Endothelial cell of umbilical vein (primary cell): ENCODE measurements around the gene ADAM10. TPM values are rescaled to one million over a fixed set of nuclear protein-coding genes. Genes with fewer than 3 reads are reported as not detected.

Experiments used
- BruUV-seq: library from RNA; stranded (reverse); fragments of 400-500 nt; replicated peaks from 2 replicates; lab custom pipeline; 2021; lab: Mats Ljungman, UMichigan
- CTCF ChIA-PET: fragments of 300-600, 350-600 bp; sonication (Branson Sonifier 250); formaldehyde crosslinking; loops from one replicate; lab custom pipeline; 2021; ENCODE audit warnings: antibody characterized with exemption, inconsistent platforms; lab: Charles Lee
- POLR2A ChIA-PET: fragments of 300-600, 350-600 bp; sonication (Branson Sonifier 250); formaldehyde crosslinking; loops from one replicate; lab custom pipeline; 2021; ENCODE audit warnings: antibody characterized with exemption, inconsistent platforms; lab: Charles Lee
- DNase-seq: peaks from one replicate; pipeline ENCODE4 v3.0.0-alpha.2; 2011; ENCODE audit warnings: low read depth, low spot score
- FAIRE-seq: peaks from 2 replicates; lab custom pipeline; 2011; peaks lifted over from hg19 to GRCh38; lab: Jason Lieb, UNC
- H2AFZ ChIP-seq: 2 replicates; pipeline ENCODE4 v1.6.0; 2012; ENCODE audit warnings: low read depth, low read length, control low read depth, inconsistent platforms
- H3K27ac ChIP-seq: 2 replicates; pipeline ENCODE4 v1.5.1; 2011; ENCODE audit warnings: low read depth, mild to moderate bottlenecking, control low read depth, low read length, moderate library complexity; ENCODE audit not compliant: insufficient read depth
- H3K27me3 ChIP-seq, 2 experiments: 2 replicates each; pipeline versions ENCODE4 v1.6.0 to v1.6.1; 2011; ENCODE audit warnings: low read length in 2 of 2, mixed read lengths in 1 of 2; ENCODE audit not compliant: control insufficient read depth in 2 of 2, insufficient read depth in 2 of 2
- H3K36me3 ChIP-seq, 2 experiments: 2 replicates in 1 of 2; 3 replicates in 1 of 2; pipeline ENCODE4 v1.5.1; 2011; ENCODE audit warnings: low read length in 2 of 2, mild to moderate bottlenecking in 1 of 2, moderate library complexity in 1 of 2; ENCODE audit not compliant: control insufficient read depth in 2 of 2, insufficient read depth in 2 of 2; ENCODE audit errors: extremely low read depth in 1 of 2
- H3K4me1 ChIP-seq: 3 replicates; pipeline ENCODE4 v1.5.1; 2011; ENCODE audit warnings: mild to moderate bottlenecking, low read length; ENCODE audit not compliant: control insufficient read depth, insufficient read depth; ENCODE audit errors: extremely low read depth
- H3K4me2 ChIP-seq: 2 replicates; pipeline ENCODE4 v1.6.1; 2011; ENCODE audit warnings: low read length, control low read depth, mixed read lengths; ENCODE audit not compliant: insufficient read depth
- H3K4me3 ChIP-seq, 3 experiments: fragments of 200-600 bp in 1 of 3; sonication (generic), shearing (Covaris generic) in 1 of 3; replicated peaks in 1 of 3; 2 replicates each; pipeline ENCODE4 v1.5.1; 2011 to 2016; ENCODE audit warnings: control low read depth in 3 of 3, low read length in 3 of 3, mild to moderate bottlenecking in 2 of 3, inconsistent platforms in 1 of 3, low read depth in 1 of 3, moderate library complexity in 1 of 3; ENCODE audit not compliant: insufficient read depth in 1 of 3
- H3K79me2 ChIP-seq: 2 replicates; pipeline ENCODE4 v1.6.0; 2012; ENCODE audit warnings: low read length, inconsistent platforms; ENCODE audit not compliant: control insufficient read depth, insufficient read depth
- H3K9ac ChIP-seq: replicated peaks from 2 replicates; pipeline ENCODE3; 2011; ENCODE audit warnings: low read length, control low read depth; ENCODE audit not compliant: insufficient read depth; ENCODE audit errors: extremely low read depth
- H3K9me1 ChIP-seq: replicated peaks from 3 replicates; pipeline ENCODE4 v1.6.0; 2011; ENCODE audit warnings: mild to moderate bottlenecking, low read length; ENCODE audit not compliant: control insufficient read depth, insufficient read depth; ENCODE audit errors: extremely low read depth
- H3K9me3 ChIP-seq: replicated peaks from 2 replicates; pipeline ENCODE4 v1.5.1; 2012; ENCODE audit warnings: low read length, inconsistent platforms; ENCODE audit not compliant: control insufficient read depth, insufficient read depth
- H4K20me1 ChIP-seq: replicated peaks from 2 replicates; pipeline ENCODE3; 2011; ENCODE audit warnings: mild to moderate bottlenecking, low read length; ENCODE audit not compliant: control insufficient read depth, insufficient read depth; ENCODE audit errors: extremely low read depth
- FOS ChIP-seq: IDR thresholded peaks from 2 replicates; pipeline ENCODE4 v1.6.1; 2011; ENCODE audit warnings: mild to moderate bottlenecking, low read length, moderate library complexity, borderline replicate concordance; ENCODE audit not compliant: insufficient read depth
- JUN ChIP-seq: IDR thresholded peaks from 2 replicates; pipeline ENCODE4 v1.6.1; 2011; ENCODE audit warnings: borderline replicate concordance, low read depth; ENCODE audit not compliant: insufficient read length, insufficient read depth
- MYC ChIP-seq: IDR thresholded peaks from one replicate; pipeline ENCODE4 v1.6.1; 2011; ENCODE audit warnings: mild to moderate bottlenecking, low read depth, low read length
- POLR2A ChIP-seq: IDR thresholded peaks from 2 replicates; pipeline ENCODE4 v1.6.1; 2012; ENCODE audit warnings: low read depth, mild to moderate bottlenecking, control low read depth, low read length
- POLR2AphosphoS5 ChIP-seq: IDR thresholded peaks from 2 replicates; pipeline ENCODE4 v1.6.1; 2012; ENCODE audit warnings: low read depth, mild to moderate bottlenecking, control low read depth, low read length, moderate library complexity; ENCODE audit not compliant: insufficient read depth
- dilution Hi-C: fragments of 300-500 bp; cut with MboI; formaldehyde crosslinking; loops from one replicate; pipeline ENCODE4 v1.15.0; 2019; ENCODE audit warnings: low sequenced_read_pairs; ENCODE audit not compliant: extremely low pct_ligation_motif_present
- intact Hi-C: fragments of 100-400 bp; cut with micrococcal nuclease; formaldehyde crosslinking; loops from one replicate; pipeline ENCODE4 v1.10.0; 2022
- polyA plus RNA-seq, 4 experiments: library from polyadenylated mRNA; depleted of rRNA in 3 of 4; stranded (reverse) in 3 of 4; unstranded in 1 of 4; fragments of >200 nt; gene quantifications; 2 replicates each; pipeline versions ENCODE4 v1.2.1 to v1.2.3, GENCODE V29; 2011 to 2012; ENCODE audit warnings: missing spikeins in 1 of 4
- total RNA-seq: library from RNA; stranded (reverse); gene quantifications from 2 replicates; pipeline ENCODE4 v1.2.3, GENCODE V29; 2021
- TF ChIP-seq, protein P1 (sequence below): IDR thresholded peaks from 2 replicates; pipeline ENCODE4 v1.6.1; 2011; ENCODE audit not compliant: insufficient read depth, insufficient read length

The ADAM10 gene
- total and polyA plus RNA-seq, 2 donors (not counting 3 experiments of a cell fraction or from before 2014, with no cell fraction given): 91.3 to 203 TPM

DNA sequence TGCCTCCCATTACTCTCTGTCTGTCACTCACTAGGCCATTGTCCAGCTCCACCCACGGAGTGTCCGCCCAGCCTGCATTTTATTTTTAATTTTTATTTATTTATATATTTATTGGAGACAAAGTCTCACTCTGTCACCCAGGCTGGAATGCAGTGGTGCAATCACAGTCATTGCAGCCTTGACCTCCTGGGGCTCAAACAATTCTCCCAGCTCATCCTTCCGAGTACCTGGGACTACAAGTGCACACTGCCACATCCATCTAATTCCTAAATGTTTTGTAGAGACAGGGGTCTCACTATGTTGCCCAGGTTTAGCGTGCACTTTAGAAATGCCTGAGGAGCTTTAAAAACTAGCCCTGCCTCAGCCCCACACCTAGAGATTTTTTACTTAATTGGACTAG, 176.2 kb downstream of the ADAM10 start:
- BruUV-seq: no TSS peak
- no peaks in the 10 kb centered on the region for H3K9me1 ChIP-seq
- H3K36me3 ChIP-seq: no peaks in the 10 kb centered on the region
- ChIA-PET CTCF (interaction anchor here (1.6 kb wide), 1 partner anchor 38 kb away, joined by 3 read pairs; no protein-coding TSS in a partner anchor), POLR2A (no interaction called here)
- no peaks in the 10 kb centered on the region for H3K27me3 ChIP-seq
- dilution Hi-C loops: no loop called here
- H3K79me2 ChIP-seq: no peaks in the 10 kb centered on the region
- H4K20me1 ChIP-seq: no peaks in the 10 kb centered on the region
- FAIRE-seq: no peak
- H3K4me1 ChIP-seq: no peaks in the 10 kb centered on the region
- DNase-seq: no peak
- no peaks in the 10 kb centered on the region for H3K9me3 ChIP-seq
- H3K4me3 ChIP-seq: no peak overlapping the region
- no peak overlapping the region for H3K9ac ChIP-seq
- no peak overlapping the region for H3K4me2 ChIP-seq
- H2AFZ ChIP-seq: no peak overlapping the region
- no peak overlapping the region for H3K27ac ChIP-seq
- TF ChIP-seq JUN (no peak), POLR2AphosphoS5 (no peak), FOS (no peak), POLR2A (no peak), MYC (no peak)
- TF ChIP-seq, protein P1, sequence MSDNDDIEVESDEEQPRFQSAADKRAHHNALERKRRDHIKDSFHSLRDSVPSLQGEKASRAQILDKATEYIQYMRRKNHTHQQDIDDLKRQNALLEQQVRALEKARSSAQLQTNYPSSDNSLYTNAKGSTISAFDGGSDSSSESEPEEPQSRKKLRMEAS: no peak
- intact Hi-C loops: no loop called here

DNA sequence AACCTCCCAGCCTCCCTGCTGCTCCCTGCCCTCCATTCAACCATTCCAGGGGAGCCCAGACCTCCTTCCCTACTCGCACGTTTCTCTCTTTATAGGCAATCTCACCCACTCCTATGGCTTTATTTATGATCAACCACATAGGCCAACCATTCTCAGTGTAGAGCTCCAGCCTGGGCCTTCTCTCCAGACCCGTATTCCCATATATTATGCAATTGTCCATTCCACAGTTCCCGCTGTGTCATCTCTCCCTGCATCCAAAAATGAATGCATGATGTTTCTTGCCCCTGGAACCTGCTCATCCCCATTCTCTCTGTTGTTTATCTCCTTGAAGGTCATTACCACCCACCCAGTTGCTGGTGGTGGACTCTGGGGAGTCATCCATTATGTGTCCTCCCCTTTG, 177.0 kb downstream of the ADAM10 start:
- no peaks in the 10 kb centered on the region for H3K36me3 ChIP-seq
- H4K20me1 ChIP-seq: no peaks in the 10 kb centered on the region
- H3K4me2 ChIP-seq: no peak overlapping the region
- intact Hi-C loops (no loop called here), dilution Hi-C loops (no loop called here)
- no peaks in the 10 kb centered on the region for H3K4me1 ChIP-seq
- H3K79me2 ChIP-seq: no peaks in the 10 kb centered on the region
- ChIA-PET POLR2A (no interaction called here), CTCF (no interaction called here)
- DNase-seq: no peak
- no peaks in the 10 kb centered on the region for H3K9me1 ChIP-seq
- no TSS peak for BruUV-seq
- H3K27me3 ChIP-seq: no peaks in the 10 kb centered on the region
- H3K4me3 ChIP-seq: no peak overlapping the region
- no peaks in the 10 kb centered on the region for H3K9me3 ChIP-seq
- H2AFZ ChIP-seq: no peak overlapping the region
- TF ChIP-seq FOS (no peak), MYC (no peak)
- no peak overlapping the region for H3K27ac ChIP-seq
- FAIRE-seq: no peak
- no peak overlapping the region for H3K9ac ChIP-seq
